ENCODE measurements around the gene SMPD4. TPM values are rescaled to one million over a fixed set of nuclear protein-coding genes. Genes with fewer than 3 reads are reported as not detected.

SMPD4 gene
- total RNA-seq, 1 experiment from 2014 or later: 98.9 TPM

GRCh38 chr2:130135692-130136541, 45.5 kb downstream of the SMPD4 start:
- intact Hi-C loops (cut with micrococcal nuclease): no loop called here
- no peaks in the 10 kb centered on the region for H4K20me1 ChIP-seq (ENCODE audit: insufficient read depth)
- H3K79me2 ChIP-seq (ENCODE audit: insufficient read depth, low read length): no peaks in the 10 kb centered on the region
- BruUV-seq (replicated peaks): no TSS peak
- H3K27me3 ChIP-seq (ENCODE audit: insufficient read depth, low read length): no peaks in the 10 kb centered on the region
- TF ChIP-seq ZBTB33 (IDR thresholded peaks at IDR 0.05; ENCODE audit: extremely low read depth, insufficient replicate concordance, low read length) (no peak), SRF (IDR thresholded peaks at IDR 0.05; ENCODE audit: low read depth) (no peak), ELF1 (IDR thresholded peaks at IDR 0.05; ENCODE audit: borderline replicate concordance, low read depth) (no peak), EZH2 (IDR thresholded peaks at IDR 0.05) (no peak), JUND (IDR thresholded peaks at IDR 0.05) (no peak), YY1 (IDR thresholded peaks at IDR 0.05; ENCODE audit: extremely low read depth, insufficient replicate concordance, low read depth, low read length) (no peak), ATF3 (IDR thresholded peaks at IDR 0.05) (no peak), MAX (IDR thresholded peaks at IDR 0.05) (no peak), REST (IDR thresholded peaks at IDR 0.05; ENCODE audit: low read depth) (no peak), EZH2phosphoT487 (IDR thresholded peaks at IDR 0.05; ENCODE audit: borderline replicate concordance) (no peak), TCF7L2 (IDR thresholded peaks at IDR 0.05; ENCODE audit: borderline replicate concordance, extremely low read depth, insufficient read depth, insufficient read length) (no peak)
- H2AFZ ChIP-seq (ENCODE audit: low read depth, low read length, poor library complexity, severe bottlenecking): no peak overlapping the region
- ATAC-seq (no peak), DNase-seq (ENCODE audit: low read depth, low spot score) (no peak)
- H3K9ac ChIP-seq (ENCODE audit: low read length): no peak overlapping the region
- no peaks in the 10 kb centered on the region for H3K9me3 ChIP-seq (ENCODE audit: control insufficient read depth in 1 of 2, insufficient read depth in 1 of 2, low read depth in 1 of 2, low read length in 2 of 2)
- no peak overlapping the region for H3K4me2 ChIP-seq (ENCODE audit: low read length)
- CTCF ChIA-PET: interaction anchor here (0.6 kb wide), 1 partner anchor 46 kb away, joined by 3 read pairs; the partner anchor contains the start of gene MZT2B
- no peaks in the 10 kb centered on the region for H3K4me1 ChIP-seq (ENCODE audit: control insufficient read depth in 1 of 2, insufficient read depth in 2 of 2, low read length in 2 of 2)
- H3K36me3 ChIP-seq (ENCODE audit: control insufficient read depth in 1 of 2, insufficient read depth in 2 of 2, low read length in 2 of 2): no peaks in the 10 kb centered on the region
- RAD21 ChIA-PET (ENCODE audit: low non-redundant PET in 1 of 2, low total read pairs in 2 of 2, uncharacterized antibody in 2 of 2, unreplicated experiment in 2 of 2): no interaction called here
- POLR2A ChIA-PET: no interaction called here
- H3K4me3 ChIP-seq (replicated peaks in 1 of 2; ENCODE audit: low read depth in 1 of 2, low read length in 2 of 2): no peak overlapping the region
- no peaks in the 10 kb centered on the region for H3K9me2 ChIP-seq (ENCODE audit: insufficient read depth)
- H3K27ac ChIP-seq (ENCODE audit: low read depth, low read length): no peak overlapping the region
